ENCODE results near the gene CLEC16A.
"Not testable (repeated sequence)": the region's sequence is repeated elsewhere in the genome, so short reads cannot be mapped to it uniquely, and the experiment has no call there.

Gene CLEC16A

DNA sequence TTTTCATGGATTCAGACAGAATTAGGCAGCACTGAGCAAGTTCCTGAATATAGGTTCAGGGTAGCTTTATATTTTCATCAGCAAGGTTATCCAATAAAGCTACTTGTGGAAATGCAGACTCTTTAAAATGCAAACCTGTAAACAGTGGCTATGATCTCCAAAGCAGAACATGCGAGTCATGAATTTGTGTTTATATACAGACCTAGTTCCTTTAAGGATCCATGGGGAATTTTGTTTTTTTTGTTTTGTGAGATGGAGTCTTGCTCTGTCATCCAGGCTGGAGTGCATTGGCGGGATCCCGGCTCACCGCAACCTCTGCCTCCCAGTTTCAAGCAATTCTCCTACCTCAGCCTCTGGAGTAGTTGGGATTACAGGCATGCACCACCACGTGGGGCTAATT lies 14.8 kb downstream of the CLEC16A start:
- Histone ChIP-seq H3K9me3 (ENCODE audit: control insufficient read depth in 1 of 2, low read length in 2 of 2) (no peaks in the 10 kb centered on the region), H3K4me1 (ENCODE audit: control insufficient read depth in 1 of 2, insufficient read depth in 2 of 2, low read length in 2 of 2) (peaks cover 4 to 9% of the 10 kb centered on the region in 2 donors), H3K4me3 (ENCODE audit: low read depth in 1 of 2, low read length in 2 of 2) (no peak overlapping the region), H3K27ac (ENCODE audit: low read length) (no peak overlapping the region), H3K36me3 (ENCODE audit: control insufficient read depth in 1 of 2, insufficient read depth in 2 of 2, low read length in 2 of 2) (peaks cover 5 to 30% of the 10 kb centered on the region in 2 donors), H3K27me3 (ENCODE audit: low read depth, low read length) (no peaks in the 10 kb centered on the region)

DNA sequence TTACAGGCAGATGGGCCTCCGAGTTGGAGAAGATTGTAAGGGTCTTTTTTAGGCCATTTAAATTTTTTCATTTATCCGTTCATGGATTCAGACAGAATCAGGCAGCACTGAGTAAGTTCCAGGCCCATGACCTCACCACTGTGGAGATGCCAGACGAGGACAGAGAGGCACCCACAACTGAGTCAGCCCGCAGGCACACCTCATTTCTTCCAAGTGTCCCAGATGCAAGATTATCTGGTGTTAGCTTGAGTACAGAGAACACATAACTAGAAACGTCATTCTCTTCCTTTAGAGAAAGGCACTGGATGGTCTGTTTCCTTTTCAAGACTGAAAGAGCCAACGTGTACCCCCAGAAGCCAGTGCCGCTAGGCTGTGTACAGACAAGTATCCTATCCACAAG lies 16.9 kb downstream of the CLEC16A start:
- H3K9me3 ChIP-seq (ENCODE audit: control insufficient read depth in 1 of 2, low read length in 2 of 2), result no peaks in the 10 kb centered on the region

DNA sequence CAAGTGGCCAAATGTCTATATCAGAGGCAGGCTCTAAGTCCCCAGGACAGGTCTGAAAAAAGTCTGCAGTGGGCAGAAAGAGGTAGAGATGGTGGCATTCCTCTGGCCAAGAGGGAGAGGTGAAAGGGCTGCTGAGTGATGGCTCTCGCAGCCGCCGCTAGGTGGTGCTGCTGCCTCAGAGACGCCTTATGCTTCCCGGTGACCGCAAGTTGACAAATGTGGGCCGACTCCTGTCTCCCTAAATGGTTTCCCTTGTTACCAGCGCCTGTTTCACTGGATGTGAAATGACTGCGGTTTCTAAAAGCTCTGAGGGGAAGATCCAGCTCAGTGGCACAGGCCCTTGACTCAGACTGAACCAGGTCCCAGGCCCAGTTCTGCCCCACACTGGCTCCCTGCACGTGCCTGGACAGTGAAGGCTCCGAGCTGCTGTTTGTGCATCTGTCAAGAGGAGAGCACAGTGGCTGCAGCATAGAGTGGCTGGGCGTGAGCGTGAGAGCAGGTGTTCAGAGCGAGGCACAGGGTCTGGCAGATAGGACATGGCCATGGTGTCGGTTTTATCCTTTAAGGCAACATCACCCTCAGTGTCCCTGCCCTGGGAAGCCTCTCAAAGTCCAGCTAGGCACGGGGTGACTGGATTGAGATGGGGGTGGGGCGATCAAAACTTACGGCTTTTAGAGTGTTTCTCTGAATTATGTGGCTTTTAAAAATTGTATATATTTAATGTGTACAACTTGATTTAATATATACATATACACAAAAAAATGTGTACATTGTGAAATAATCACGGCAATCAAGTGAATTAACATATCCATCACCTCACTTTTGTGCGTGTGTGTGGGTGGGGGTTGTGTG lies 19.9 kb downstream of the CLEC16A start:
- Histone ChIP-seq H3K36me3 (ENCODE audit: control insufficient read depth in 1 of 2, insufficient read depth in 2 of 2, low read length in 2 of 2) (peaks cover 5 to 17% of the 10 kb centered on the region in 2 donors), H3K27me3 (ENCODE audit: low read depth, low read length) (no peaks in the 10 kb centered on the region), H3K4me1 (ENCODE audit: control insufficient read depth in 1 of 2, insufficient read depth in 2 of 2, low read length in 2 of 2) (peaks cover 7 to 9% of the 10 kb centered on the region in 2 donors), H3K27ac (ENCODE audit: low read length) (no peak overlapping the region), H3K4me3 (ENCODE audit: low read depth in 1 of 2, low read length in 2 of 2) (peak overlapping the region; percentile 33 to 37), H3K9me3 (ENCODE audit: control insufficient read depth in 1 of 2, low read length in 2 of 2) (no peaks in the 10 kb centered on the region)

More for the DNA sequence above, 16.9 kb downstream of the CLEC16A start:
- Histone ChIP-seq H3K4me3 (ENCODE audit: low read depth in 1 of 2, low read length in 2 of 2) (no peak overlapping the region), H3K36me3 (ENCODE audit: control insufficient read depth in 1 of 2, insufficient read depth in 2 of 2, low read length in 2 of 2) (peaks cover 5 to 30% of the 10 kb centered on the region in 2 donors), H3K4me1 (ENCODE audit: control insufficient read depth in 1 of 2, insufficient read depth in 2 of 2, low read length in 2 of 2) (peaks cover 7 to 9% of the 10 kb centered on the region in 2 donors), H3K27me3 (ENCODE audit: low read depth, low read length) (no peaks in the 10 kb centered on the region), H3K27ac (ENCODE audit: low read length) (no peak overlapping the region)

DNA sequence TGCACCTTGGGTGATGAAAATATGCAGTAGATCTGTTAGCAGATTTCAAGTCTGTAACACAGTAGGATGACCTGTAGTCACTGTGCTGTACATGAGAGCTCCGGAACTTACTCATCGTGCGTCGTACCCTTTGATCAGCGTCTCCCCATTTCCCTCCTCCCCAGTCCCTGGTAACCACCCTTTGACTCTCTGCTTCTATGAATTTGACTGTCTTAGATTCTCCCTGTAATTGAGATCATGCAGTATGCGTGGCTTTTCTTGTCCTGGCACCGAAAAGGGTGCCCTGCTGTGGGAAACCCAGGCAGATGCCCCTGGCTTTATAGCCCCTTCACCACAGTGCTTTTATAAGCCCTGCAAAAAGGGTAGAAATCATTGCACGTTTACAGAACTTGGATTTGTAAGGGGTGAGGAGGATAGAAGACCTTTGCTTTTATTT lies 20.5 kb downstream of the CLEC16A start:
- no peak overlapping the region for H3K27ac ChIP-seq (ENCODE audit: low read length)
- H3K4me3 ChIP-seq (ENCODE audit: low read depth in 1 of 2, low read length in 2 of 2), result no peak overlapping the region
- H3K4me1 ChIP-seq (ENCODE audit: control insufficient read depth in 1 of 2, insufficient read depth in 2 of 2, low read length in 2 of 2), result peaks cover 7 to 9% of the 10 kb centered on the region in 2 donors
- peaks cover 9 to 17% of the 10 kb centered on the region in 2 donors for H3K36me3 ChIP-seq (ENCODE audit: control insufficient read depth in 1 of 2, insufficient read depth in 2 of 2, low read length in 2 of 2)
- H3K9me3 ChIP-seq (ENCODE audit: control insufficient read depth in 1 of 2, low read length in 2 of 2), result no peaks in the 10 kb centered on the region
- no peaks in the 10 kb centered on the region for H3K27me3 ChIP-seq (ENCODE audit: low read depth, low read length)

DNA sequence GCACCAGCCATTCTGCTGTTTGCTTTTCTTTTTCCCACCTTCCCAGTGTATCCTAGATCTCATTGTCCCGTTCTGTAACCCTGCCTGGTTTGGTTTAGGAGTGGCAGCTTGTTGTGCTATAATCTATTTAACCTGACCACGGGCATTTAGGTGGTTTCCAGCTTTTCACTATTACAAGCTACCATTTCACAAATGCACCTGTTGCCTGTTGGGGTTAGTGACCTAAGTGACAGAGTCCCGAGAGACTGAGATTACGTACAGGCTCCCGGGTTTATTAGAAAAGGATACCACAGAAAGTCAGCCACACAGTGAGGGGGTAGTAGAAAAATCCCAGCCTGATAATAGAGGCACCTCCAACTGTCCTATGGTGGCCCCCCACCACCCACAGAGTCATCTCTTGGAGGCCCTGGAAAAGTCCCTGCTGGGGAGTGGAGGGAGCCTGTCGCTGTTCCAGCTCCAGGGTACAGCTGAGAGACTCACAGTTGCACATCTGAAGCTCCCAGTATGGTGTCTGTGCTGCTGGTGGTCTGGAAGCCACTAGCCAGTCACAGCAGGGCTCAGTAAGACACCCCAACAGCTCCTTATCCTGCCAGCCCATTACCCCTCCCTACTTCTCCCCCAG lies 21.2 kb downstream of the CLEC16A start:
- H3K4me3 ChIP-seq (ENCODE audit: low read depth in 1 of 2, low read length in 2 of 2), result no peak overlapping the region
- H3K4me1 ChIP-seq (ENCODE audit: control insufficient read depth in 1 of 2, insufficient read depth in 2 of 2, low read length in 2 of 2), result peaks cover 7 to 9% of the 10 kb centered on the region in 2 donors
- H3K9me3 ChIP-seq (ENCODE audit: control insufficient read depth in 1 of 2, low read length in 2 of 2), result no peaks in the 10 kb centered on the region
- peaks cover 13 to 21% of the 10 kb centered on the region in 2 donors for H3K36me3 ChIP-seq (ENCODE audit: control insufficient read depth in 1 of 2, insufficient read depth in 2 of 2, low read length in 2 of 2)
- no peaks in the 10 kb centered on the region for H3K27me3 ChIP-seq (ENCODE audit: low read depth, low read length)
- no peak overlapping the region for H3K27ac ChIP-seq (ENCODE audit: low read length)

DNA sequence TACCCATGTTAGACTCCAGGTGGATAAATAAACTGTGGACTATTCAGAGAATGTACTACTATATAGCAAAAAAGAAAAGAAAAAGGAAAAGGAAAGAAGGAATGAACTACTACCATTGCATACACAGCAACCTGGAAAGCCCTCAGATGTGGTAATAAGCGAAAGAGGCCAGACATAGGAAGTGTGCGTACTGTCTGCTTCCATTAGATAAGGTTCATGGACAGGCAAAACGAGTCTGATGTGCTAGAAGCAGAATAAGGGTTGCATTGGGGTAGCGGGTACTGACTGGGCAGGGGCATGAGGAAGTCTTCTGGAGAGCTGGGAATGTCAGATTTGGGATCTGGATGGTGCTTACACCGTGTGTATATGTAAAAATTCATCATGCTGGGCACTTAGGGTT lies 21.8 kb downstream of the CLEC16A start:
- Histone ChIP-seq H3K27me3 (ENCODE audit: low read depth, low read length) (no peaks in the 10 kb centered on the region), H3K27ac (ENCODE audit: low read length) (no peak overlapping the region), H3K9me3 (ENCODE audit: control insufficient read depth in 1 of 2, low read length in 2 of 2) (no peaks in the 10 kb centered on the region), H3K4me3 (ENCODE audit: low read depth in 1 of 2, low read length in 2 of 2) (no peak overlapping the region), H3K4me1 (ENCODE audit: control insufficient read depth in 1 of 2, insufficient read depth in 2 of 2, low read length in 2 of 2) (peaks cover 7 to 8% of the 10 kb centered on the region in 2 donors), H3K36me3 (ENCODE audit: control insufficient read depth in 1 of 2, insufficient read depth in 2 of 2, low read length in 2 of 2) (peaks cover 18 to 26% of the 10 kb centered on the region in 2 donors)

DNA sequence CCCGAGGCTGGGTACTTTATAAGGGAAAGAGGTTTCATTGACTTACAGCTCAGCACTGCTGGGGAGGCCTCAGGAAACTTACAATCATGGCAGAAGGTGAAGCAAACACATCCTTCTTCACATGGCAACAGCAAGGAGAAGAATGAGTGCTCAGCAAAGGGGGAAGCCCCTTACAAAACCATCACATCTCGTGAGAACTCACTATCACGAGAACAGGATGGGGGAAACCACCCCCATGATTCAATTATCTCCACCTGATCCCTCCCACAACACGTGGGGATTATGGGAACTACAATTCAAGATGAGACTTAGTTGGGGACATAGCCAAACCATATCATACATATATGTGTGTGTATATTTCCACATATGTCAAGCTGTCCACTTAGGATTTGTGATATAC lies 22.2 kb downstream of the CLEC16A start:
- H3K36me3 ChIP-seq (ENCODE audit: control insufficient read depth in 1 of 2, insufficient read depth in 2 of 2, low read length in 2 of 2), result peaks cover 20 to 29% of the 10 kb centered on the region in 2 donors

DNA sequence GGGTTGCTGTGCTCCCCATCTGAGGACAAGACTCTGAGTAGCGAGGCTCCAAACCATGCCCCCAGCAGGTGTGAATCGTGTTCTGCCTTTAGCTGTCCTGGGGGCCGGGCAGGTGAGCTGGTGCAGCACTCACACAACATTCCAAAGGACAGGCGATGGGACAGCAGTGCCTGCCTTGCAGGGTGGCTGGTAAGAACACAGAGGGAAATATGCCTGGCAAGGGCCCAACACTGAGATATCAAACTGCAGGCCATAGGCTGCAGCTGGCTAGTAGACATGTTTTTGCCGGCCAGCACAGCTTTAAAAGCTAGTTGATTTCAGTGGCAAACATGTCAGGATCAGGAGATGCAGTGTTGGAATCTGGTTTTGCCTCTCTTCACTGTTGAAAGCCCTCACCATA lies 23.6 kb downstream of the CLEC16A start:
- Histone ChIP-seq H3K4me3 (ENCODE audit: low read depth in 1 of 2, low read length in 2 of 2) (no peak overlapping the region), H3K27ac (ENCODE audit: low read length) (no peak overlapping the region), H3K4me1 (ENCODE audit: control insufficient read depth in 1 of 2, insufficient read depth in 2 of 2, low read length in 2 of 2) (peaks cover 9 to 14% of the 10 kb centered on the region in 2 donors), H3K9me3 (ENCODE audit: control insufficient read depth in 1 of 2, low read length in 2 of 2) (no peaks in the 10 kb centered on the region), H3K36me3 (ENCODE audit: control insufficient read depth in 1 of 2, insufficient read depth in 2 of 2, low read length in 2 of 2) (peaks cover 19 to 28% of the 10 kb centered on the region in 2 donors), H3K27me3 (ENCODE audit: low read depth, low read length) (no peaks in the 10 kb centered on the region)

More for the DNA sequence above, 22.2 kb downstream of the CLEC16A start:
- not testable (repeated sequence) for H3K4me3 ChIP-seq (ENCODE audit: low read depth in 1 of 2, low read length in 2 of 2); H3K4me1 ChIP-seq (ENCODE audit: control insufficient read depth in 1 of 2, insufficient read depth in 2 of 2, low read length in 2 of 2); H3K27me3 ChIP-seq (ENCODE audit: low read depth, low read length); H3K27ac ChIP-seq (ENCODE audit: low read length); H3K9me3 ChIP-seq (ENCODE audit: control insufficient read depth in 1 of 2, low read length in 2 of 2)

DNA sequence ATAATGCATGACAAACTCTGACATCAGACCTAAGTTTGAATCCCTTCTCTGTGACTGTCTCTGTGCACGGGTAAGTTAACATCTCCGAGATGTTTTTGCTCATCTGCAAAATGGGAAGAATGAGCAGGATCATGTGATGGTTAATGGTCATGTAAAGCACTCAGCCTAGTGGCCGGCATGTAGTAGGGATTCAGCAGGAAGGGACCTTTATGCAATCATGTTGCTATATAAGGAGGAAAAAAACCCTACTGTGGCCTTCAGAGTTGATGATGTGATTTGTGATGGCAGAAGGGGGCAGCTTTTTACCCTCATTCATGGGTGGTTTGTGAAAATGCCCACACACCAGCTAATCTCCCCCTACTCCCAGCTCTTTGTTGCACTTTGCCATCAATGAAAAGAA lies 24.1 kb downstream of the CLEC16A start:
- Histone ChIP-seq H3K27ac (ENCODE audit: low read length) (no peak overlapping the region), H3K36me3 (ENCODE audit: control insufficient read depth in 1 of 2, insufficient read depth in 2 of 2, low read length in 2 of 2) (peaks cover 14 to 27% of the 10 kb centered on the region in 2 donors), H3K4me1 (ENCODE audit: control insufficient read depth in 1 of 2, insufficient read depth in 2 of 2, low read length in 2 of 2) (peaks cover 9 to 14% of the 10 kb centered on the region in 2 donors), H3K9me3 (ENCODE audit: control insufficient read depth in 1 of 2, low read length in 2 of 2) (no peaks in the 10 kb centered on the region), H3K4me3 (ENCODE audit: low read depth in 1 of 2, low read length in 2 of 2) (no peak overlapping the region), H3K27me3 (ENCODE audit: low read depth, low read length) (no peaks in the 10 kb centered on the region)

DNA sequence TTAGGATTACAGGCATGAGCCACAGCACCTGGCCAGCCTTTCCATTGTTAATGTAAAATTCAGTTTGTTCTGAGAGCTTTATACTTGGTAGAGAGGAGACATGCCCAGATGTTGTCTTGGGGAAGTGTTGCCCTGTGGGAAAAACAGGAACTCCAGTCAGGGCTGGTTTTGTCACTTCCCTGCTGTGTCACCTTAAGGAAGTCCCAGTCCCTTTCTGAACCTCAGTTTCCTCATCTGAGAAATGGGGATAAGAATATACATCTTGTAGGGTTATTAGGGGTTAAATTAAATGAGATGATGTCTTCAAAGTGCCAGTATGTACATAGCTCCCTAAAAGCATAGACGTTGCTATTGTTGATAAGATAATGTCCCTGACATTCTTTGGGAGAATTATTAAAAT lies 25.3 kb downstream of the CLEC16A start:
- H3K27me3 ChIP-seq (ENCODE audit: low read depth, low read length), result no peaks in the 10 kb centered on the region
- no peak overlapping the region for H3K27ac ChIP-seq (ENCODE audit: low read length)
- peaks cover 5 to 7% of the 10 kb centered on the region in 2 donors for H3K4me1 ChIP-seq (ENCODE audit: control insufficient read depth in 1 of 2, insufficient read depth in 2 of 2, low read length in 2 of 2)
- H3K36me3 ChIP-seq (ENCODE audit: control insufficient read depth in 1 of 2, insufficient read depth in 2 of 2, low read length in 2 of 2), result peaks cover 15 to 30% of the 10 kb centered on the region in 2 donors
- H3K9me3 ChIP-seq (ENCODE audit: control insufficient read depth in 1 of 2, low read length in 2 of 2), result no peaks in the 10 kb centered on the region
- no peak overlapping the region for H3K4me3 ChIP-seq (ENCODE audit: low read depth in 1 of 2, low read length in 2 of 2)

DNA sequence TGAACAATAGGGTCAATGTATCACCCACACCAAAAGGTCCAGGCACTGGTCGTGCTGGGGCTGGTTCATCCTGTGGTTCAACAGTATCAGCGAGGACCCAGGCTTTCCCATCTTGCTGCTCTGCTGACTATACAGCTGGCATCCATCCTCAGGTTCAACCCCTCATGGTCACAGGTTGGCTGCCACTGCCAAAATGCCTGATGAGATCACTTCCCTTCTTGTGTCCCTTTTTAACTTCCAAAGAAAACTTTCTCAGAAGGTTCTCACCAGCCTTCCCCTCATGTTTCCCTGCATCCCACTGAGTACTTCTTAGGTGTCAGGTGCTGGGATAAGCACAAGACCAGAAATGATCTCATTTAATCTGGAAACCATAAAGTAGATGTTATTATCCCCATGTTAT lies 25.7 kb downstream of the CLEC16A start:
- Histone ChIP-seq H3K27ac (ENCODE audit: low read length) (no peak overlapping the region), H3K27me3 (ENCODE audit: low read depth, low read length) (no peaks in the 10 kb centered on the region), H3K4me1 (ENCODE audit: control insufficient read depth in 1 of 2, insufficient read depth in 2 of 2, low read length in 2 of 2) (peaks cover 5 to 7% of the 10 kb centered on the region in 2 donors), H3K9me3 (ENCODE audit: control insufficient read depth in 1 of 2, low read length in 2 of 2) (no peaks in the 10 kb centered on the region), H3K4me3 (ENCODE audit: low read depth in 1 of 2, low read length in 2 of 2) (no peak overlapping the region), H3K36me3 (ENCODE audit: control insufficient read depth in 1 of 2, insufficient read depth in 2 of 2, low read length in 2 of 2) (peaks cover 15 to 30% of the 10 kb centered on the region in 2 donors)
